ENCODE data around the gene GPR17.

- no peak for TF ChIP-seq POLR2AphosphoS5 (IDR thresholded peaks at IDR 0.05; ENCODE audit: control insufficient read depth, insufficient read depth, low read depth, low read length)
- no peak for TF ChIP-seq ATF1 (CRISPR knock-in tag; IDR thresholded peaks at IDR 0.05)
- no peak for TF ChIP-seq ATF1 (tag; IDR thresholded peaks at IDR 0.05)
- TF ChIP-seq EZH2 (IDR thresholded peaks at IDR 0.05; ENCODE audit: borderline replicate concordance, low read depth, low read length) = no peak
- no peak for TF ChIP-seq ZC3H8 (IDR thresholded peaks at IDR 0.05)
- TF ChIP-seq GTF2F1 (IDR thresholded peaks at IDR 0.05; ENCODE audit: low read depth, low read length) = no peak
- TF ChIP-seq MAFK (IDR thresholded peaks at IDR 0.05; ENCODE audit: low read length) = no peak
- TF ChIP-seq ZFX (CRISPR knock-in tag; IDR thresholded peaks at IDR 0.05) = no peak
- TF ChIP-seq MXD1 (CRISPR knock-in tag; IDR thresholded peaks at IDR 0.05; ENCODE audit: borderline replicate concordance, poor library complexity, severe bottlenecking) = no peak
- no peak for TF ChIP-seq HMG20A (CRISPR knock-in tag; conservative IDR thresholded peaks at IDR 0.05)
- no peak for TF ChIP-seq SMARCA5 (IDR thresholded peaks at IDR 0.05)
- TF ChIP-seq PBX2 (CRISPR knock-in tag; IDR thresholded peaks at IDR 0.05; ENCODE audit: low read depth) = no peak
- no peak for TF ChIP-seq PBX2 (tag; conservative IDR thresholded peaks at IDR 0.05; ENCODE audit: low read depth)
- TF ChIP-seq EP400 (IDR thresholded peaks at IDR 0.05) = no peak
- no peak for TF ChIP-seq CREB1 (IDR thresholded peaks at IDR 0.05)
- no peak for TF ChIP-seq CREB1 (CRISPR knock-in tag; IDR thresholded peaks at IDR 0.05)
- no peak for TF ChIP-seq HBP1 (CRISPR knock-in tag; IDR thresholded peaks at IDR 0.05)
Measured at GRCh38 chr2:127688405-127688804, 42.5 kb downstream of the GPR17 start.

All from K562 (cell line).